HL-60/S4 treated with retinoic acid at 250 ng/mL for 4 days and 3 days (cell line): ENCODE results near the gene TSHZ1.

Experiments
- in situ Hi-C: fragments of 300-500 bp; cut with MboI; formaldehyde crosslinking; loops from 2 replicates; pipeline ENCODE4 v1.7.0; 2022; ENCODE audit warnings: low sequenced_read_pairs

TSHZ1 gene

DNA sequence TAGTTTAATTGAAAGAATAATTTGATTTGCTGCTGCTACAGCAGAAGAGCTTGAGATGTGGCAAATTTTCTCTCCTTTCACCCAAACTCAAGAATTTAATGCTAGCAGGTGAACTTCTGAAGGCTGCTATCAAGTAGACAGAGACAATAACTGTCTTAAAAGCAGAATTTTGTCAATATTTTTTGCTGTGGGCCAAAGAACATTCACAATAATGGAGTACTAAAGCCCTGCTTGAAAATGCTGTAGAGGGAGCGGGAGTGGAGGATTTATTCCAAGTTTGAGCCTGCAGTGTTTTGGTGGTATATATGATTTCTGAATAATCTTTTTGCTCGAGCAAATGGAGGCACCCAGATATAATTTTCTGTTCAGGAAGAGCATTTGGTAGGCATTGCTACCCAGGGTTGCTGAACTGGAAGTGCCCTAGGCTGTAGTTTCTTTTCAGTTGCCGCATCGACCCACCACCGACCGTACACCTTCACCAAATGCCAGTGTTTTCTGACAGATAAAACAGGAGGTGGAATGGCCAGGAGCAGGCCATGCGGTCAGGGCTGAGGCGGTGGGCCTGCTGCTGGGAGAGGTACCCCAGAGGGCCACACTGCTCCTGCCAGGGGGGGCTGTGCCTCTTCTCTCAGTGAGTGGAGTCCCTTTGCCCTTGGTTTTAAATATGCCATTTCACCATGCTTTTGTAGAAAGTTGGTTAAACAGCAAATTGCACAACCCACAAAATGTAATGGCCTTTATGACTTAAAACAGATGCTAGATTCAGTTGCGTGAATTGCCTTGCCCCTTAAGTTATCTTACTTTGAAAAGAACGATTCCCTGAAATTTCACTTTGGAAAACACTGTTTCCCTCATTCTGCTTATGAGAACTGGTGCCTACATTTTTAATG is 36.4 kb downstream of the TSHZ1 start:
- in situ Hi-C loops, result no loop called here

DNA sequence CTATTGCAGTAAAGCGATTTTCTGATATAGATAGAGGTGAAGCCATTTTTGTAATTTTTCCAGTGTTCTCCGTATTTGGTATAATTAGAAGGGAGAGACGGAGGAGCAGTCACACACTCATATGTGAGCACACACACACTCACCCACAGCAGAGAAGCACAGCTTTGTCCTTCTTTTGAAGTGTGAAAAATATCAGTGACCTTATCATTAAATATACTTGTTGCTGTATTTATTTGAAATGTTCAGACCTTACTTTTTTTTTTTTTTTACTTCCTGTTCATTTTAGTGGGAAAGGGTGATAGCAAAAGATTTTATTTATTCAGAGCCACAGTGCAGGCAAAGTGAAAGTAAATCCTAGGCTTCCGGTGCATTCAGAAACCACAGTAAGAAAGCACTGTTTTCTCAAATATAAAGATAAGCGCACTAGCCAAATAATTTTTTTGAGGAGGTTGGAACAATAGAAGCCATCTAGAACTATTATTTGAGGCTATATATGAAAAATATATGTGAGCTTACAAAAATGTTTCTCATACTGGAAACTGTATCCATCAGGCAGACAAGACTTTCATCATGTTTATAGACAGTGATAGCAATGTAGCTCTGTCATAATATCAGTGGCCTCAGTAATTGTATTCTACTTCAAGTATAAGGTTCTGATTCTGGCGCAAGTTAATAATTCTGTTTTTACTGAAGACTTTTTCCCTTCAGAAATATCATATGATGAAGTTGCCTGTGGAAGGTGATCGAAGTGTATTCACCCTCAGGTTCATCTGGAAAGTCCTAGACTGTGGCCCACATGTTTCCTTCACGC is 37.2 kb downstream of the TSHZ1 start:
- in situ Hi-C loops, result no loop called here

DNA sequence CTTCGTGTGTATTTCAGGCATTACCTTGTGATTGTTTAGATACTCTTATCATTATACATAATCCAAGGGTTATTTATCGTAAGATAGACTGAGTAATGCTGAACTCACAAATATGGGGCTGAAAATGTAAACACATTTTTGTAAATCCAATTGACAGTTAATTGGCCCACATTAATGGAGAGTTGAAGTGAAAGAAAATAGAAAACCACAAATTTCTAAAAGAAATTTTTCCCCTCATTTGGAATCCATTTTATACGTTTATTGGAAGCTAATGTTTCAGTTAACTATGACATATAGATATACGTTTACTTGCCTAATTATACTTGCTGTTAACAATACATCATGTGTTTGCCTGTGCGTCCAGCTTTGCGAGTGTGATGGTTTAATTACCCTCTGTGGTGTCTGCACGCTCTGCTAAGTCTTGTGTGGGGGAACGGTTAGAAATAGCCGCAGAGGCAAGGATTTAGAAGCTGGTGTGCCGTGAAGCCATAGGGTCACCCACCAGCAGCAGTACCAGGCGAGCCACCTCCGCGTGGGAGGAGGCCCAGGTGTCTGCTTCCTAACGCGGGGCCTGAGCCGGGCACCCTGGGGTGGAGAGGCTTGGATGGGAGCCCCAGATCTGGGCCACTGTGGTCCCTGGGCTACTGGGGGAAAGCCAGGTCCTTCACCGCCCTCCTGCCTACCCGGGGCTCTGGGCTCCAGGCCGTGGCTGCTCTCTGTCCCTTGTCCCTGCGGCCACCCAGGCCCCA is 38.0 kb downstream of the TSHZ1 start:
- in situ Hi-C loops, result no loop called here

DNA sequence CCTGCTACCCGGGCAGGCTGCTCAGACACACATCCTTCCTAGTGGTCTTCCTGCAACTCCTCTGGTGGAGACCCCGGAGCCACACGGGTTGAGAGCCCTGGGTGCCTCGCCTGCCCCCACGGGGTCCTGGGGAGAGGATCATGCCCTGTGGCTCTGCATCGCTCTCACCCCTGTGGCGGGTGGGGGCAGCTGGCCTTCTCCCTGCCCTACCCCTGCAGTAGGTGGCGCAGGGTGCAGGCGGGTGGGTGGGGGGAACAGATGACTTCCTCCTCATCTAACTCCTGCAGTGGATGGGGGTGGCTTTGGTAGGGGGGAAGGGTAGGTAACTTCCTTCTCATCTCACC is 38.5 kb downstream of the TSHZ1 start:
- in situ Hi-C loops, result no loop called here

DNA sequence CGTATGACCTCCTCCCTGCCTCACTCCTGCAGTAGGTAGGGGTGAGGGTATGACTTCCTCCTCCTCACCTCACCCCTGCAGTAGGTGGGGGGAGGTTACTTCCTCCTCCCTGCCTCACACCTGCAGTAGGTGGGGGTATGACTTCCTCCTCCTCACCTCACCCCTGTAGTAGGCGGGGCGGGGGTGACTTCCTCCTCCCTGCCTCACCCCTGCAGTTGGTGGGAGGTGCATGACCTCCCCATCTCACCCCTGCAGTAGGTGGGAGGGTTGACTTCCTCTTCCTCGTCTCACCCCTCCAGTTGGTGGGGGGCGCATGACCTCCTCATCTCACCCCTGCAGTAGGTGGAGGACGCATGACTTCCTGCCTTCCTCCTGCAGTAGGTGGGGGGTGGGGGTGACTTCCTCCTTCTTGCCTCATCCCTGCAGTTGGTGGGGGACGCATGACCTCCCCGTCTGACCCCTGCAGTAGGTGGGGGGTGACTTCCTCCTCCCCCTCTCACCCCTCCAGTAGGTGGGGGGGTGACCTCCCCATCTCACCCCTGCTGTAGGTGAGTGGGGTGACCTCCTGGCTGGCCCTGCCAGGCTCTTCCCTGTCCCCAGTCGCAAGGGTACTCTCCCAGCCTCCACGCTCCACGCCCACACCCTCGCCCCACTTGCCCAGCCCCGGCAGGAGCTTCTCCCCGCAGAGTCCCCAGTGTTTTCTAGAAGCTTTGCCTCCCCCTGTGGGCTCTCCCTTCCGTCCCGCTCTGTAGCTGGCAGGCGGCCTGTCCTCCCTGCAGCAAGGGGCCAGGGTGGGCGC is 39.3 kb downstream of the TSHZ1 start:
- in situ Hi-C loops, result no loop called here

DNA sequence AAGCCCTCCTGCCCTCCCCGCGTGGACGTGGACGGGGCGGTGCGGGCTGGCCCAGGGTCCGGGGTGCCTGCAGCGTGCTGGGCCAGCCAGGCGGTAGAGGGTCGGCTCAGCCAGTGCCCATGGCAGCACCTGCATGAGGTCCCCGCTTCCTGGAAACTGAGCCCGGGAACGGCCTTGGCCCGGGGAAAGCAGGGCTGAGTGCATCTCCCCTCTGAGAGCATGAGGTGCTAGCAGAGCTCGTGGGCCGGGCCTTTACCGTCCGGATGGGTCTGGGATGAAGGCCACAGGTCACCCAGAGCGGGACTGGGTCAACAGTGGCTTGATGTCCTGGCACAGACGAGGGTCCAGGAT is 39.8 kb downstream of the TSHZ1 start:
- in situ Hi-C loops, result no loop called here

DNA sequence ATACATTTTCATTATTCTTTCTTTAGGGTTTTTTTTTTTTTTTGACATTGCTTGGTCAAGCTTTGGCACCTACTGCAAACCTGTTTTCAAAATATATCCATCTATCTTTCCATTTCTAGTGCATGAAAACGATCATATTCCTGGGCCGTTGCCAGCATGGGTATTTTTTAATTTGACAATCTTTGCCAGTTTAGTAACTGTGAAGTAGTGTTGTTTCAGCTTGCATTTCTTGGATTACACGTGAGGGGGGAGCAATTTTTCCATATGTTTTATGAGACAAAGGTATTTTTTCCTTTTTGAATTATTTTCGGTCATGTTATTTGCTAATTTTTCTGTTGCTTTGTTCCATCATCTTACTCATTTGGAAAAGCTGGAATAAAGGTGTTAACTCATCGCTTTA is 40.9 kb downstream of the TSHZ1 start:
- in situ Hi-C loops, result no loop called here

DNA sequence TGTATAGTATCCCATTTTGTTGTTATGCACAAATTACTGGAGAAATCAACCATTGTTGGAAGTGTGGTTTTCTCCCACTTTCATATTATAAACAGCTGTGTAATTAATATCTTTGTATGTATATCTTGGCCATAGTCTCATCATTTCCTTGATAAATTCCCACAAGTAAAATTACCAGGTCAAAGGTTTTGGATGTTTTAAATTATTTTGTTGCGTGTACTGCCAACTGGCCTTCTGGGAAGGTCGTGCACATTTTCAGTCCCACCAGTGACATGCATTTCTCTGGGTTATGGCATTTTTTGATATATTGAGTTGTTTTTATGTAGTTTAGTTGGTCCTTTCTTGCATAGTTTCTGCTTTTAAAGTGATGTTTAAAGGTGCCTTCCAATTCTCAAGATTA is 41.5 kb downstream of the TSHZ1 start:
- in situ Hi-C loops, result no loop called here

DNA sequence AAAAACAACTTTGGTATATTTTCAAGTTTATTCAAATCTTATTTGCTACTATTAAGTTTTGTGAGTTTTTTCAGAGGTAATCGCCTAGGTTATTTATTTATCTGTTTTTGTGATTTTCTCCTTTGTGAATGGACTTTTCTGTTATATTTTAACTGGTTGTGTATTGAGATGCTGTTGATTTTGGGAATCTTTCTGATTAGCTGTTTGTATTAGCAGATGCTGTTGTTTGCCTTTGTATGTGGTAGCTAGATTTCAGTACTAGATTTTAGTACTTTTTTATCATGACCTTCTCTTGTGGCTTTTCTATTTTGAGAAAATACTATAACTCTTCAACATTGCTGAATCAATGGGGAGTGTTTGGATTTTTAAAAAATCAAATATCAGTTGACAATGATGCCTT is 42.4 kb downstream of the TSHZ1 start:
- in situ Hi-C loops, result no loop called here

DNA sequence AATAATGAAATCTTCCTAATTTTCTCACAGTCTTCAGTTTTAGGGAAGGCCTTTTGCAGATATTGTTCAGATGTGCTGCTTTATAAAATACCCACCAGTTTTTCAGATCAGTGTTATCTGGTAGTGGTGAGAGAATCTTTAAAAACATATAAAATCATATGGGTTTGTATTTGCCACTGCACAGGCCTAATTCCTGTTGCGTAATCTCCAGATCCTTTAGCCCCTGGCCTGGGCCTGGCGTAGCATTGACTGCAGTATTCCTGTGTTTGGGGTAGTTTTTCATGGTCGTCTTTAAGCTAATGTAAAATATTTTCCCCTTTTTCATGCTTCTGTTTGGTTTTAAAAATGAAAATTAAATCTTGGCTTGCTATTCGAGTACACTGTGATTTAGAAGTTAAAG is 43.2 kb downstream of the TSHZ1 start:
- in situ Hi-C loops, result no loop called here

DNA sequence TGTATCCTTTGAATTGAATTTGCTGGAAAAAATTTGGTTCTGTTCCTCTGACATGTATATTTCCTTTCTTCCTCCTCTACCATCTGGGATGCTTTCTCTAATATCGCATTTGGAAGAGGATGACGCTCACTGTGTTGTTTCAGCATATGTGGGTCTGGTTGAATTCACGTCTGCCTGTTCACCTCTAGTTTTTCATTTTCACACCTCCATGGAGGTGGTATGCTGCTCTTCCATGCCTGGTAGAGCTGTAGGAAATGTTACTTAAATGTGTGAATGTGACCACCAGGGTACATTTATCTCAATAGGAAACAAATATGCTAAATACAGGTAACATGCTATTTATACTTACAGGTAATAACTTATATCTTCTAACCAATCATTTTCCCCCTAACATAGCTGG is 44.5 kb downstream of the TSHZ1 start:
- in situ Hi-C loops, result no loop called here

DNA sequence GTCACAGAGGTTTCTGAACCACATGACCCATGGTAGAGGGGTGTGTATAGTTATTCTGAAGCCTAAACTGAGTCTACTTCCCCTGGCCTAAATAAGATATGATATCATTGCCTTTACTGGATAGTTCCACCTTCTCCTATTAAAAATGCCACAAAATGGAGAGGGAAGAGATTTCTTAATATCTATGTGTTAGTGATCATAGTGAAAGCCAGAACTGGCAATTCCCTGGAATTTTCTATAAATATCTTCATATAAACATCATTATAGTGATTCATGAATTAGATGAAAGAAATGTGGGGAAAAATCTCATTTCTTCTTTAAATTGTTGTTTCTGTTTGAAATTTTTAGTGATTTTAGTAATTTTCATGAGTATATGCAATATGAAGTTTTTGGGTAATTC is 45.8 kb downstream of the TSHZ1 start:
- in situ Hi-C loops, result no loop called here

DNA sequence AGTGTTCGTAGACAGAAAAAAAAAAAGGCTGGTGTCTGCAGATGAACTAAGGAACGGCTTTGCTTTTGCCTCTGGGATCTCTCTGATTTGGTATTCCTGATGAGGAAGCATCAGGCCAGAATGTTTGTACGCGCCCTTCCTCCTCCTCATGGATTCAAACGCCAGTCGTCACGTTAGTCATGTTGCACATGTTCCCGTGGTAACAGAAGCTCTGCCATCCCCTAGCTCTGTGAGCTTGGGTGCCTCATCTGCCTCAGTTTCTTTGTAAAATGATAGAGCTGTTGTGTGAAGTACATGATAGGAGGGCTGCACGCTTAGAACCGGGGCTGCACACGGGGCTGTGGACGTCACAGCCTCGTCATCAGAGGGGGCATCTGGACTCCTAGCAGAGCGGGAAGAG is 47.0 kb downstream of the TSHZ1 start:
- in situ Hi-C loops, result no loop called here

DNA sequence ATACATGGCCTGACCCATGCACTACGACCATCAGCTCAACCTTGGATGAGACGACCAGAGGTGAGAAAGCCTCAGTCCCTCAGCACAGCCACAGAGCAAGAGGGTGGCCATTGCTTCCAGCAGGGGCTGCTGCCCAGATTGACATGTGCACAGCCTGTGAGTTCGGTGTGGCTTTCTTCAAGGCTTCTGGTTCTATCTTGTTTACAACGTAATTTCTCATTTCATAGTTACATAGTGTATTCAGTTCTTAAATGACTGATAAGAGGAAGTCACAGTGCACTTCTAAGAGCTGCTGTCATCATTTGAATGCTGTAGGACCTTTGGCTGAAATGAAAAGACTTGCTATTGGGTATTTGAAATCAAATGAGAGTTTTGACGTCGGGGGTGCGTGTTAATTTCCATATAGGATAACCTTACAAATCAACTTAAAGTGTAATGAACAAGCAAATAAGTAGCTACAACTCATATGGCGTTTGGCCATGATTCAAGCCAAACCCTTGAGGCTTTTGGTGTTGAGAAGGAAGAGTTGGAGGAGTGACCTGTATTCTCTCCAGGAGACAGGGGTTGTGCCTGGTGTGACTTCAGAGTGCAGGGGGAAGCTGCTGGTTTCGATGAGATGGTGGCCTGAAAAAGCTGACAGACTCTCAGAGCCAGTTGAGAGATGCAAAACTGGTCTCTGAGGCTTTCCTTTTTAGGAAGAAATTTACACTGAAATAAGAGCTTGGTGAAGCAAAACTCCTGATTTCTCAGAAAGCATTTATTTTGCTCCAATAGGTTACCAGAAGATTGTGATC is 51.0 kb downstream of the TSHZ1 start:
- in situ Hi-C loops, result no loop called here

DNA sequence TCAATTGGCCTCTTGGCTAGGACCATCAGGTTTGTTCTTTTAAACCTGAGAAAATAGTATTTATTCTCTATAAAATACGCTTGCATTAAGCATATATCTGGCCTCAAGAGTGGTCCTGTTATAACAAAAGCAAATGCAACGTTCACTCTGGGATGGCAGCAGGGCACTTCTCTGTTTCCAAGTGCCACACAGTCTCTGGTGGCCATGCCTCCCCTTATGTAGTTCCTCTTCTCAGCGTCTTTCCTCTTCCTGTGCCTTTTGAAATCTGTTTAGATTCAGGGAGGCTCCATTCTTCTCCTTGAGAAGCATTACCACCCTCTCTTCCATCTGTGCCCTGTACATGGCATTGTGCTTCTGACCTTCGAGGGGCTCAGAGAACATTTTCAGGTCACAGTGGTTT is 51.9 kb downstream of the TSHZ1 start:
- in situ Hi-C loops, result no loop called here

DNA sequence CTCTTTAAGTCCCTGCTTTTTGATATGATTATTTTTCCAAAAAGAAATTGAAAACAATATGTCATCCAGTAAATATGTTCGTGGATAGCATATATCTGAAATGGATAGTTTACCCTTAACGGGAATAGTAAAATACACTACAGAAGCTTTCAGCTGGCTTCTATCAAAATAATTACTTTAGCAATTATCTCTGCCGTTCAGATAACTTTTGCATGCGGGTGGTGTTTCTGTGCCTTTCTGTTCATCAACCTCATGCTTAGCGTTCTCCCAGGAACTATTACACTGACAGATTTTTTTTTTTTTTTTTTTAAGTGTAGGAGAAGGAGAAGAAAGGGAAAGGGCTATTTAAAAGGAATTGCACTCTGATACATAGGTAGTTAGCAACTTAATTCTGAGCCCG is 53.6 kb downstream of the TSHZ1 start:
- in situ Hi-C loops, result no loop called here

DNA sequence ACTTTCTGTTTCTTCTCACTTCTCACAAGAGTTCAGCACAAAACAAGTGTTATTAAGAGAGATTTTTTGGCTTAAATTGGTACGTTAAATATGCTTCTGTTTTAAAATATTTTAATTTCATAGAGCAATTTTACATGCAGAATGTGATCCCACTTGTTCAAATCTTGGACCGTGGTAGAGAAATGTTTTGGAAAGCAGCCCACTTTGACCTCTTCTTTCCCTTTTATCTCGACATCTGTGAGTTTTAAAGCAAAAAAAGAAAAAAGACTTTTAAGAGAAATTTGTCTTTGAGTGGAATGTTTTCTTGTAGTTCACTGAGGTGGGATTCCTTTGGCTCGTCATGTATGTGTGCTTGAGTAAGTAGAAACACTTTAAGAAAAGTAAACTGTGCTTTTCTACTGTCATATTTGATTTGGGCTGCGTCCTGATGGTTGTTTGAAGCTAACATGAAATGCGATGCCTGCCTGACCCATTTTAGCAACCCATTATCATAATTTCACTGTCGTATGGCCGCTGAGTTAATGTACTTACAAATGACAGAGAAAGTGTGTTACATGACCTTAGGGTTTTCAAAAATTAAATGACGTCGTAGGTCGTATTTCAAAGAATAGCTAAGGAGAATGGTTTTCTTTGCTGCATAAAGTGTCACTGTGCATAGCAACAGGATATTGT is 54.5 kb downstream of the TSHZ1 start:
- in situ Hi-C loops, result no loop called here

DNA sequence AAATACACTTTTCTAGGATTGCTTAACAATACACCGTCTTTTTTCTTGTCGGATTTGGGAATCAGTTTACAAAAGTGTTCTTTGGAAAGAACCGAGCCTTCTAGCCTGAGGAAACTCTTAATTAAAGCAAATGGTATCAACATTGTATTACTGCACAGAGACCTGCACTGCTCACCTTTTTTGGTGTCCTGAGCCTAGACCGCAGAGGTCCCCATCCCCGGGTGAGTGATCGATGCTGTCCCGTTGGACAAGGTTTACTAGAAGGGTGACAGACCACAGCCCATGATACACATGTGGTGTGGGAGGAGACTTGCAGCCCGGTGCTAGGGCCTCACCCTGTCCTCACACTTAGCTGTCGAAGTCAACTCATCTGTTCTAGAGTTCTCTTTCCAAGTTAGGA is 55.3 kb downstream of the TSHZ1 start:
- in situ Hi-C loops, result no loop called here

DNA sequence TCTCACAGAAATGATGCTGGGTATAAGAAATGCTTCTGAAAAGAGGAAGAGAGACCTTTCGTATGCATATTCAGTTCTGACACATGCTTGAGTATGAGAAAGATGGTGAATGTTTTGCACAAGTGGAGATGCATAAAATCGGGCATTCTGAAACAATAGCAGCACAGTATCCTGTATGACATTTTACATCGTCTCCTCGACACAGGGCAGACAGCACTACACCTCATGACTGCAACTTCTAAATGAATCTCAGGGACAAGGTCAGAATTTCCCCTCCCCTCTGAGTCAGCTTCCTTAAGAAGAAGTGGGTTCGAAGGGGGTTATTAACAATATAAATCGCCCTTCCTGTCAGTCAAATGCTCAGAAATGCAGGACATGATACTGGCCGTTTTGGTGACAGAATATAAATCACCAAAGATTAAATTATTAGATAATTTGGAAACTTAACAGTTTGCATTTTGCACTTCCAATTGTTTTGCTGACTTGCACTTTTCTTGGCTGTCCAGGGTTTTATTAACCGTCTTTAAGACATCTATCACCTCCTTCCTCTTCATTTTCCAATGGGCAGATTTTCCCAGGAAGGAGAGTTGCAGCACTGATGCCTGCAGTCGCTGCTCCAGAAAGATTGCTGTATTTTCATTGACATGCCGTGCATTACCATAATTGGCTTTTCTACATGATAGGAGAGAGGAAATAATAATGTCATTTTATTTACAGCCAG is 57.2 kb downstream of the TSHZ1 start:
- in situ Hi-C loops, result no loop called here
